SH-SY5Y (cell line): ENCODE data around the gene ZNF804B.

Experiments used
- GATA2 ChIP-seq: IDR thresholded peaks from 2 replicates; pipeline ENCODE4 v1.6.1; 2011; ENCODE audit warnings: mild to moderate bottlenecking, low read depth, low read length
- GATA3 ChIP-seq: IDR thresholded peaks from 2 replicates; pipeline ENCODE4 v1.6.1; 2011; ENCODE audit warnings: low read depth, mild to moderate bottlenecking, low read length, moderate library complexity

DNA sequence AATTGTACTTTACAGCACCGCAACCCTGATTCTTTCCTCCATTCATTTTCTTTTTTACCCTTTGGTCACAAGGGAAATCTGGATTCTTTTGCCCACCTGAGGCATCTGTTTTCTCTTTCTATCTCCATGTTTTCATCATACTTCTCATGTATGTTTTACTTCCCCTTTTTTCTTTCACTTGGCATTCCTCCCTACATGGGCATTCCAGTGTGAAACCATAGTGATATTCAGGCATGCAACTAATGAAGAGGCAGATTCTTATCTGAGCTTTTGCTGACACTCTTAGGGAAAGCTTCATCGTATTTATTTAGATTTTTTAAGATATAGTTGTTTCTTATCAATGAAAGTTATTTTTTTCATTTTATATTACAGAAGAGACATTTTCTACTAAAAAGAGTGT is 441.3 kb downstream of the ZNF804B start:
- TF ChIP-seq GATA2 (0 out of 2 replicates have a peak, but pooled peaks have one; percentile 11), GATA3 (no peak)
